ENCODE data around the gene PLXNA3. TPM values are rescaled to one million over a fixed set of nuclear protein-coding genes. Genes with fewer than 3 reads are reported as not detected.

PLXNA3 gene
- total RNA-seq, 4 donors from 2014 or later = 12.0 to 52.0 (median 29.6) TPM

GRCh38 chrX:154470914-154471568, 13.0 kb downstream of the PLXNA3 start:
- peaks cover 58% of the 10 kb centered on the region for H3K36me3 ChIP-seq

GRCh38 chrX:154471839-154472684, 14.0 kb downstream of the PLXNA3 start:
- H3K27me3 ChIP-seq = no peaks in the 10 kb centered on the region
- no peaks in the 10 kb centered on the region for H3K9me3 ChIP-seq
- no peak overlapping the region for H3K4me3 ChIP-seq
- WGBS = 88% methylated on average over 23 of the region's 23 CpGs
- TF ChIP-seq POLR2A (IDR thresholded peaks at IDR 0.05) (no peak), POLR2AphosphoS5 (IDR thresholded peaks at IDR 0.05) (no peak), EP300 (IDR thresholded peaks at IDR 0.05) (no peak), CTCF (IDR thresholded peaks at IDR 0.05) (no peak)
- H3K4me1 ChIP-seq = no peaks in the 10 kb centered on the region
- peaks cover 48% of the 10 kb centered on the region for H3K36me3 ChIP-seq
- H3K27ac ChIP-seq = no peak overlapping the region
- no peak for DNase-seq (ENCODE audit: low spot score in 2 of 2)

More at GRCh38 chrX:154470914-154471568, 13.0 kb downstream of the PLXNA3 start:
- no peaks in the 10 kb centered on the region for H3K9me3 ChIP-seq
- no peaks in the 10 kb centered on the region for H3K4me1 ChIP-seq
- no peak overlapping the region for H3K27ac ChIP-seq
- DNase-seq (ENCODE audit: low spot score in 2 of 2) = no peak
- TF ChIP-seq POLR2AphosphoS5 (IDR thresholded peaks at IDR 0.05) (no peak), CTCF (IDR thresholded peaks at IDR 0.05) (no peak), EP300 (IDR thresholded peaks at IDR 0.05) (no peak)
- H3K4me3 ChIP-seq = no peak overlapping the region
- WGBS = 90% methylated on average over 19 of the region's 23 CpGs
- H3K27me3 ChIP-seq = no peaks in the 10 kb centered on the region

- H3K4me1 ChIP-seq = peaks cover 3% of the 10 kb centered on the region
- no peak for TF ChIP-seq POLR2AphosphoS5 (IDR thresholded peaks at IDR 0.05)
- no peak for TF ChIP-seq CTCF (IDR thresholded peaks at IDR 0.05)
- no peak for TF ChIP-seq POLR2A (IDR thresholded peaks at IDR 0.05)
- TF ChIP-seq EP300 (IDR thresholded peaks at IDR 0.05) = no peak
- DNase-seq (ENCODE audit: low spot score in 2 of 2) = no peak
- H3K9me3 ChIP-seq = no peaks in the 10 kb centered on the region
- H3K27me3 ChIP-seq = no peaks in the 10 kb centered on the region
- WGBS = 70% methylated on average over 24 of the region's 28 CpGs
- H3K4me3 ChIP-seq = no peak overlapping the region
- no peak overlapping the region for H3K27ac ChIP-seq
- H3K36me3 ChIP-seq = peaks cover 39% of the 10 kb centered on the region
These were observed 14.9 kb downstream of the PLXNA3 start for GRCh38 chrX:154472685-154473632.

GRCh38 chrX:154473683-154474082, 15.6 kb downstream of the PLXNA3 start:
- peaks cover 31% of the 10 kb centered on the region for H3K36me3 ChIP-seq

More at GRCh38 chrX:154473683-154474082, 15.6 kb downstream of the PLXNA3 start:
- H3K4me1 ChIP-seq = peaks cover 8% of the 10 kb centered on the region
- TF ChIP-seq POLR2AphosphoS5 (IDR thresholded peaks at IDR 0.05) (no peak), POLR2A (IDR thresholded peaks at IDR 0.05) (no peak), EP300 (IDR thresholded peaks at IDR 0.05) (no peak), CTCF (IDR thresholded peaks at IDR 0.05) (no peak)
- no peak for DNase-seq (ENCODE audit: low spot score in 2 of 2)
- no peaks in the 10 kb centered on the region for H3K27me3 ChIP-seq
- no peak overlapping the region for H3K4me3 ChIP-seq
- H3K9me3 ChIP-seq = no peaks in the 10 kb centered on the region
- no peak overlapping the region for H3K27ac ChIP-seq
- WGBS = 74% methylated on average over 7 of the region's 7 CpGs

Measured in suprapubic skin (tissue), 4 donors.